GM18909 (cell line): ENCODE results near the gene FAM177B.

Experiments used
- ATAC-seq: cut with Tn5 transposase; IDR thresholded peaks from one replicate; pipeline ENCODE4 v1.9.1; 2021; ENCODE audit warnings: mild to moderate bottlenecking; ENCODE audit not compliant: unreplicated experiment, poor library complexity

FAM177B gene

DNA sequence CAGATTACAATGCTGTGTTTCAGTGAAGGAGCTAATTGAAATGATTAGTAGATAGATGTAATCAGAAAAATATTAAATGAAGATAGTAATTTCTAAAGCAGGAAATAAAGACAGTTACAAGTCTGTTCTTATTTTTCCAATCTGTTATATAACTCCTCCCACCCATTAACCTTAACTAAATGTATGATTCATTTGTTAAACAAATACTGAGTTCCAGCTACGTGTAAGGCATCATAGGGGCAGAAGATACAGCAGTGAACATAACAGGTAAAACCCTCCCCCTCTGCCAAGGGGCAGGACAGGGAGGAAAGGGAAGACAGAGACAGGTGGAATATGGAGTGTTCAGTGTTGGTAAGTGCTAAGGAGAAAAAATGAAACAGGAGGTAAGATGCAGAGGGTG is at the start of gene FAM177B:
FAM177B (plus strand) TSS at position 231 of the 400 bp plus-strand sequence. CDS start 9,344 bp downstream, outside the sequence.
- ATAC-seq = no peak

- no peak for ATAC-seq
Observed at GRCh38 chr1:222691016-222691415, 46.0 kb upstream of the FAM177B start.

- ATAC-seq = no peak
Observed at GRCh38 chr1:222694927-222695326, 42.1 kb upstream of the FAM177B start.

DNA sequence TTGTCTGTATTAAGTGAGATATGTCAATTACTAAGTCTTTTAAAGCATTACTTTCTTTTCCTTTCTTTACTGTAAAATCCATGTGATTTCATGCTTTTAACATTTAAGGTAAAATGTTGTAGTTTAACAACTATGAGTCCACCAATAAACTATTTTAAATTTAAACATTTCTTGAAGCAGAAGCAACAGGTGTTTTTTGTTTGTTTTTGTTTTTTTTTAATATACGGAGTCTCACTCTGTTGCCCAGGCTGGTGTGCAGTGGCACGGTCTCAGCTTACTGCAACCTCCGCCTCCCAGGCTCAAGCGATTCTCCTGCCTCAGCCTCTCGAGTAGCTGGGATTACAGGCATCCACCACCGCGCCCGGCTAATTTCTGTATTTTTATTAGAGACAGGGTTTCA is 40.3 kb upstream of the FAM177B start:
- no peak for ATAC-seq

DNA sequence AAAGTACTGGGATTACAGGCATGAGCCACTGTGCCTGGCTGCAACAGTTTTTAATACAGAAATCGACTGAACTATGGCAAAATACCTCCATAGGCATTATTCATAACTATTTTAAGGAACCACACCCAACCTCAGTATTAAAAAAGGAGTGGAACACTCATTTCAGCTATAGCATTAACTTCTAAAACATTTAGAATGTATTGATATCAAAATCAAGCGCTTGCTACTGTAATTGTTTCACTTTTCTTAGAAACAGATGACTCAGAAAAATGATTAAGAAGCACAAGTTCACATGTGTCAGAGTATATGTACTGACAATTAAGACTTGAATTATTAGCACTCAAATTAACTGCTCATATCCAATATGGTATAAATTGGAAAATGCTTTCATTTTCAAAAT is 39.8 kb upstream of the FAM177B start:
- no peak for ATAC-seq

GRCh38 chr1:222697826-222698225 is 39.2 kb upstream of the FAM177B start:
- no peak for ATAC-seq

DNA sequence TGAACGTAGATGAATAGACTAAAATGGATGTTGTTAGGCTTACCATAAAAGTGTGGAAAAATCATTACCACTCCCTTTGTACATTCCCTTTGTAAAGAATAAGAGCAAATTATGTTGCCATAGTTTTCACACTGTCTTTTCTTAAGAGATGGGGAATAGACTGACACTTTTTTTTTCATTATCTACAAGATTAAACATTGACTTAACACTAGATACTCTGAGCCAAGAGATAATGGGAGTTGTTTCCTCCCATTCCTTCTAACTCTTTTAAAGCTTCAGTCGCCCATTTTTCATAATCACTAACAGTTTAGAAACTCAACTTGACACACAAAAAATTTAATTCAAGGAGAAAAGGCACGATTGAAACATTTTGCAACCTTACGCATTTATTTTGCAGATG is 34.8 kb upstream of the FAM177B start:
- no peak for ATAC-seq

- no peak for ATAC-seq
Observed at GRCh38 chr1:222704260-222704659, 32.7 kb upstream of the FAM177B start.

DNA sequence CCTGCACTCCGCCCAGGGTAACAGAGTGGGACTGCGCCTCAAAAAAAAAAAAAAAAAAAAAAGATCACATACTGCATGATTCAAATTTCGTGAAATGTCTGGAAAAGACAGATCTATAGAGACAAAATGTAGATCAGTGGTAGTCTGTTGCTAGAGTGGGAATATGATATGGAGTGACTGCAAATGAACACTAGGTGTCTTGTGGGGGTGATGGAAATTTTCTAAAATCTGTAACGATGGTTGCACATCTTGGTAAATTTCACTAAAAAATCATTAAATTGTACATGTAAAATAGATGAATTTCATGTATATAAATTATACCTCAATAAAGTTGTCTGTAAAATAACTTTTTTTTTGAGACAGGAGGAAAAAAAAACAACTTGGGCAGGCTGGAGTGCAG is 30.2 kb upstream of the FAM177B start:
- no peak for ATAC-seq

- ATAC-seq = no peak
Observed at GRCh38 chr1:222709700-222710153, 27.3 kb upstream of the FAM177B start.

GRCh38 chr1:222711319-222712252 is 25.4 kb upstream of the FAM177B start:
- ATAC-seq = peak; percentile 40

- peak; percentile 83 for ATAC-seq
Observed at GRCh38 chr1:222712253-222713090, 24.5 kb upstream of the FAM177B start, which contains the start of the genes AIDA and BROX. AIDA (minus strand) TSS chr1:222712491; CDS start chr1:222712317, 174 bp downstream. BROX (plus strand) TSS chr1:222712564; CDS start chr1:222715700, 3,136 bp downstream.

GRCh38 chr1:222713091-222713961 is 23.7 kb upstream of the FAM177B start:
- ATAC-seq = peak; percentile 76

- ATAC-seq = no peak
Observed at GRCh38 chr1:222716393-222716792, 20.6 kb upstream of the FAM177B start.

GRCh38 chr1:222728746-222729145 is 8.3 kb upstream of the FAM177B start:
- ATAC-seq = no peak

DNA sequence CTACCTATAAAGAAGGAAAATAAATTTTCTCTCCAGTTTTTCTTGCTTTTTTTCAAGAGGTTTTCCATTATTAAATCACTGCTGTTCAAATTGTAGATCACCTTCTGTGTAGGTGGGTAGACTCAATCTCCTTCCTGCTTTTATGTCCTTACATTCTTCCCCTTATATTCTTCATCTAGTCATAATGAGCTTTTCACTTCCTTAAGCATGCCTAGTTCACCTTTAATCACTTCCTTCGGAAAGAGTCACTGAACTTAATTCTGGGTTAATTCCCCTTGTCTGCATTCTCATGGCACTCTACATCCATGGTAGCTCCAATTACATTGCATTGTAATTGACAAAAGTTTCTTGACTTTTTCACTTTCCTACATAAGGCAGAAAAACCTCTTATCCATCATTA is 6.1 kb upstream of the FAM177B start:
- ATAC-seq = no peak

DNA sequence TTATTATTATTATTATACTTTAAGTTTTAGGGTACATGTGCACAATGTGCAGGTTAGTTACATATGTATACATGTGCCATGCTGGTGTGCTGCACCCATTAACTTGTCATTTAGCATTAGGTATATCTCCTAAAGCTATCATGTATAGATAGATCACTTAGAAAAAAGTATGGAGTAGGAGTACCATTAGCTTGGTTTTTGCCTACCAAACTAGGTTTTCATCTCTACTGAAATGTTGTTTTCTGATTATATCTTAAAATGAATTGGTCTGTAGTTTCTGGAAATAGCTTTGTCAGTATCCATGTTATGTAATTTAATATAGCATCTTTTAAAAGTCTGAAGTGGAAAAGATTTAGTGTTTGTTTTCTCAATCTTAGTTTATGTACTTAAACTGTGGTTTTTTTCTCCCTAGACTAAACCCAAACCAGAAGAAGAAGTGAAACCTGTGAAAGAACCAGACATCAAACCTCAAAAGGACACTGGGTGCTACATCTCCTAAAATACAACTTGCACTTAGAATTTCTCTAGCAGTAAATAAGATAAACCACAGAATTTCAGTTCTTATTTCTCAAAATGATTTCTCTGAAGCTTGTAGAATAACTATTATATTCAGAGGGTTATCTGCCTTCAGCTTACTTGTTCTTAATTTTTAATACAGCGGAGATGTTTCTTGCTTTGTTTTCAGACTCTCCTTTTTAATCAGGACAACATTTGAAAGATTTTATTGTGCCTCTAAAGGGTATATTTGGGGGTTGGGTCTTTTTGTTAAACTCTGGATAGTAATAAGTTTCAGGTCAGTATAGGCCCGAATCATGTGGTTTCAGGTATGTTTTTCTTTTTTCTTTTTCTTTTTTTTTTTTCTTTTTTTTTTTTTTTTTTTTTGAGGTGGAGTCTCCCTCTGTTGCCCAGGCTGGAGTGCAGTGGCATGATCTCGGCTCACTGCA is 4.5 kb upstream of the FAM177B start:
- ATAC-seq = peak; percentile 98

- ATAC-seq = no peak
Observed at GRCh38 chr1:222734740-222735139, 2.3 kb upstream of the FAM177B start.

DNA sequence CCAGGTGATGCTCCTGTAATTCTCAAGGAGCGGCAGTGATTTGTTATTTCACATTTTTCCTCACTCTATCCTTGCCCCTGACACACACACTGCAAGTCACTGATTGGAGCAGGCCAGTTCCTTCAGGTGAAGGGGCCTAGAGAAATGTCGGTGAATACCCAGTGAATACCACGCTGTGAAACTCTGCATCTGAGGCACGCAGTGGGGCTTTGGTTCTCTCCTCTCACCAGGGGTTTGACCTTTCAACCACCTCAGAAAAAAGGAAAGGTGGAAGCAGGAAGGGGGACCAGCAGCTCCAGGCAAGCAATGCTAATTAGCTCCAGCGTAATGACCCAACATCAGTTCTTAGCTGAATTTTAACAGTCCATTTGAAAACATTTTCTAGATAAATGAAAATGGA is 532 bp upstream of the FAM177B start:
- ATAC-seq = no peak
